SH-SY5Y (cell line): ENCODE results near the gene AGMAT.

ENCODE experiments used
- GATA2 ChIP-seq: IDR thresholded peaks from 2 replicates; pipeline ENCODE4 v1.6.1; 2011; ENCODE audit warnings: mild to moderate bottlenecking, low read depth, low read length
- GATA3 ChIP-seq: IDR thresholded peaks from 2 replicates; pipeline ENCODE4 v1.6.1; 2011; ENCODE audit warnings: low read depth, mild to moderate bottlenecking, low read length, moderate library complexity

The AGMAT gene, protein sequence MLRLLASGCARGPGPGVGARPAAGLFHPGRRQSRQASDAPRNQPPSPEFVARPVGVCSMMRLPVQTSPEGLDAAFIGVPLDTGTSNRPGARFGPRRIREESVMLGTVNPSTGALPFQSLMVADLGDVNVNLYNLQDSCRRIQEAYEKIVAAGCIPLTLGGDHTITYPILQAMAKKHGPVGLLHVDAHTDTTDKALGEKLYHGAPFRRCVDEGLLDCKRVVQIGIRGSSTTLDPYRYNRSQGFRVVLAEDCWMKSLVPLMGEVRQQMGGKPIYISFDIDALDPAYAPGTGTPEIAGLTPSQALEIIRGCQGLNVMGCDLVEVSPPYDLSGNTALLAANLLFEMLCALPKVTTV

DNA sequence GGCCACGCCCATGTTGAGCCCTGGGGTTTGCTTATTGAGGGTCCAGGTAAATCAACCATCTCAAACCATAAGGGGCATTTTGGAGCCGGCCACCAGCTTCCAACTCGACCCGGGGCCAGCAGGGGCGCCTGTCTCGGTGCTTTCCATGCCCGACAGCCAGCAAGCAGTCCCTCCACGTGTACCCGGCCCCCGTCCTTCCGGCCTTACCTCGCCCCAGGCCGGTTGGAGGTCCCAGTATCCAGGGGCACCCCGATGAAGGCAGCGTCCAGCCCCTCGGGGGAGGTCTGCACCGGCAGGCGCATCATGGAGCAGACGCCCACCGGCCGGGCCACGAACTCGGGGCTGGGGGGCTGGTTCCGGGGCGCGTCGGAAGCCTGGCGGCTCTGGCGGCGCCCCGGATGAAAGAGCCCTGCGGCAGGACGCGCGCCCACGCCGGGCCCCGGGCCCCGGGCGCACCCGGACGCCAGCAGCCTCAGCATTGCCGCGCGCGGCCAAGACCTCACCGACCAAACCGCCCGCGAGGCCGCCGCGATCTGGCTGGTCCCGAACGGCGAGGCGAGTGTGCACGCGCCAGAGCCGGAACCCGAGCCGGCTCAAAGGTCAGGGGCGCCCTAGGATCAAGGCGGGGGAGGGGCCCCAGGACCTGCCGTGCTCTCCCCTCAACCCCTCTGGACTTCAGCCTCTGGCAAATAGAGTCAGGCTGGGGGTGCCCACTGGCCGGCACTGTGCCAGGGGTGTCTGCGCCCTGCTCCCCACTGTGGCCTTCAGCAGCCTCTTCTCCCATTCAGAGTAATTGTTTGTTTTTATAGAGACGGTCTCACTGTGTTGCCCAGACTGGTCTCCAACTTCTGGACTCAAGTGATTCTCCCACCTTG is at the start of gene AGMAT:
Gene AGMAT (minus strand): TSS at position 563 of the 875 bp plus-strand sequence. CDS start 84 bp downstream, at position 479.
- TF ChIP-seq GATA2, result no peak
- TF ChIP-seq GATA3, result no peak

DNA sequence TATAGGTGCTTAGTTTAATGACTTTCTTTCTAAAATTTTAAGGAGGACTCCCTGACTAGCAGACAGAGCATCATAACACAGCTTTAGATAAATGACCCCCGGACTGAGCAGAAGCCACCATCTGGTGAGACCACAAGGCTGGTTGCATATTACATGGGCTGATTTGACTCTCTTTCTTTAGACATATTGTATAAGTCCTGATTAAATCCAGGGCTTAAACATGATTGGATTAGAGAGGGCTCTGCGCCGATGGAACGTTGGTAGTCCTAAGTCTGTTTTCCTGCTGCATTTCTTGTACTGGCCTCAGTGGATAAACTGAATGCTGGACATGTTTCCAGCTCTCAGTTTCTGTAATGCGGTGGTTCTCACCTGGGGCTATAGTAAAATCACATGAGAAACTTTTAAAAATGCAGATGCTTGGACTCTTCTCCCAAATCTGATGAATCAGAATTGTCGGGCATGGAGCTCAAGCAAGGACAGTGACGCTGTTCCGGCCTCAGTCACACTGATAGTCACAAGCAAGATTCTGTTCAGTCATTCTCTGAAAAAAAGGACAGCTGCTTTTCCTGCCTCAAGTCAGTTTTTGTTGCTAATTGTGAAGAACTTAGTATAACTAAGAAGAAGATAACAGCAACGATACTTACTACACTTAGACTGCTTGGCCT is 49.0 kb upstream of the AGMAT start:
- no peak for TF ChIP-seq GATA2

DNA sequence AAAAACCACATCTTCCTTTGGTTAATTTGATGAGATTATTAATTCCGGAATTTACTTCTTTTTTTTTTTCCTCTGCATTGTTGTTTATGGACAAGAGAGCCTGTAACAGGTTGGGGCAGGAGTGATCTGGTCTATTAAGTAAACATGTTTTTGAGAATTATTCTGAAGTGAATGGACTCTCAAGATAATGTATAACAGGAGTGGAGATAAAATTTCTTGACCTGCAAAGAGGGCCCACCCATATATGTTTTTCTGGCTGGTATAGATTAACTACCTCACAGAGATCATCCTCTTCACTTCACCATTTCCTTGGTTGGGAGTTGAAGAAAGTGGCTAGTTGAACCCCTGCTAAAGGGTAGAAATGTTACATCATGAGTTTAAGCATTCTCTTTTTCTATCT is 43.2 kb upstream of the AGMAT start:
- TF ChIP-seq GATA2 (no peak), GATA3 (no peak)

DNA sequence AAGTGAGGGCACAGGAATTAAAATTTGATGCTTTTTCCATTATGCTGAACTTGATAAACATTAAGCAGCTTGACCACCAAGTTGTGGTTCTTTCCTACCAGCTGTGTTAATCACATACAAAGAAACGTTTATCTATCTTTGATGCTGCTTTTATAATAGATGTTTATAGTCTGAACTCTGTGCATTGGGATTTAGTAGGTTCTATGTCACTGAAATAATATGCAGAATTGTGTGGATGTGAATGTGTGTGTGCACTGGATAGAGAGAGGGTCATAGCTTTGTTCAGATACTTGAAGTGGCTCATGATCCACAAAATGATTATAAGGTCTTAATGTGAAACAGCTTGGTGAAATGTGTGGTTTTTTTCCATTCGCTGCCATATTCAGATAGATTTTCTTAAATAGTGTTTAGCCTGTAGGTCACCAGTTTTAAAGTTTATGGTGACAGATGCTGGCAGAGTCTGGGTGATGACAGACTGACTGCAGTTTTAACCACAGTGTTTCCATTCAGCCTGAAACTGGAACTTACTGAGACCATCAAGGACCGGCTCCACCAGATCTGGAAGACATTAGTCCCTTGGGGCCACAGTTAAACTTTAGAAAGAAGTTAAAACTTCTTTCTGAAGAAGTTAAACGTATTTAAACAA is 42.6 kb upstream of the AGMAT start:
- TF ChIP-seq GATA3 (no peak), GATA2 (no peak)

DNA sequence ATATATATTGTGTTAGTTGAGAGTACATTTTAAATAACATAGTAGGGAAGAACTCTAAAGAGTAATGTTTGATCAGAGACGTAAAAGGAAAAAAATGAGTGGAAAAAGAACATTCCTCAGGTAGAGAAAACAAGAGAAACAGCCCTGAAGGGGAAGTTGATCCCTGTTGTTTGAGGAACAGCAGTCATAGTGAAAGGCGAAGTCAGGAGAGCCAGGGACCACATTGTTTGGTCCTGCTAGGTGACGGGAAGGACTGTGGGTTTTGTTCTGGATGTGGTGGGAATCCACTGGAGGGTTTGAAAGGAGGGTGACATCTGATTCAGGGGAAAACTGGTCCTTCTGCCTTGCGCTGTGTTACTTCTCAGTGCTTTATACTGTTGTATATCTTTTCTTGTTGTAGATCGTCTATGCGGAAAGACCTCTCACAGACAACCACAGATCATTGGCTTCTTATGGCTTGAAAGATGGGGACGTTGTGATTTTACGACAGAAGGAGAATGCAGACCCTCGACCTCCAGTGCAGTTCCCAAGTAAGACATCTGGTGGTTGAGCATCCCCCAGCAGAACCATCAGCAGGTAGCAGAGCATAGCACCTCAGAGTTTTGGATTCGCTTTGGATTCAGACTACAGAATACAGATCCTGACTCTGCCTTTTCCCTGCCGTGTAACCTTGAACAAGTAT is 41.6 kb upstream of the AGMAT start:
- TF ChIP-seq GATA3 (no peak), GATA2 (no peak)

DNA sequence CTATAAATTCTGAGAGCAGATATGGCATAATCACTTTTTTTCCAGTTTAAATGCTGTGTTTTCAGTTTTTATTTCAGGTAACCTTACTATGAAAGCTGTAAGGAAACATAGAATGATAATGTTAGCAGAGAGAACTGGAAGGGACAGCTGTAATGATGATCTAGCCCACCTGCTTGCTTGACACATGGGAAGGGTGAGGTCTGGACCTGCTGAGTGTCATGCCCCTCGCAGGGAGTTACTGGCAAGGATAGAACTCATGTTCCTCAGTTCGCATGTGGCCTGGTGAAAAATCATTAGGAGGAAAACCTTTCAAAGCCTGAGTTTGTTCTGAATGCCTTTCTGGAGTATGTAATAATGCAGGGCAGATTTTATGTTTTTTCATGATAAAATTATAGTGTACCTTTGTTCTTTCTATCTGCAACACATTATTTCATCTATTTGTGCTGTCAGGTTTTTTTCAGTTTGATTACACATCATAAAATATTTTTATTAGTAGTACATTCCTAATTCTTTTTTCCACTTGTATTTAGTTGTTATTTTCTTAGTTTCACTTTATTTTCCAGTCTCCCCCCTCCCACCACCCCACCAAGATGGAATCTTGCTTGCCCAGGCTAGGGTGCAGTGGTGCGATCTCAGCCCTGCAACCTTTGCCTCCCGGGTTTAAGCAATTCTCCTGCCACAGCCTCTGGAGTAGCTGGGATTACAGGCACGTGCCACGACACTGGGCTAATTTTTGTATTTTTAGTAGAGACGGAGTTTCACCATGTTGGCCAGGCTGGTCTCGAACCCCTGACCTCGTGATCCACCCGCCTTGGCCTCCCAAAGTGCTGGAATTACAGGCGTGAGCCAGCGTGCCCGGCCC is 40.4 kb upstream of the AGMAT start:
- TF ChIP-seq GATA3, result no peak
- no peak for TF ChIP-seq GATA2

DNA sequence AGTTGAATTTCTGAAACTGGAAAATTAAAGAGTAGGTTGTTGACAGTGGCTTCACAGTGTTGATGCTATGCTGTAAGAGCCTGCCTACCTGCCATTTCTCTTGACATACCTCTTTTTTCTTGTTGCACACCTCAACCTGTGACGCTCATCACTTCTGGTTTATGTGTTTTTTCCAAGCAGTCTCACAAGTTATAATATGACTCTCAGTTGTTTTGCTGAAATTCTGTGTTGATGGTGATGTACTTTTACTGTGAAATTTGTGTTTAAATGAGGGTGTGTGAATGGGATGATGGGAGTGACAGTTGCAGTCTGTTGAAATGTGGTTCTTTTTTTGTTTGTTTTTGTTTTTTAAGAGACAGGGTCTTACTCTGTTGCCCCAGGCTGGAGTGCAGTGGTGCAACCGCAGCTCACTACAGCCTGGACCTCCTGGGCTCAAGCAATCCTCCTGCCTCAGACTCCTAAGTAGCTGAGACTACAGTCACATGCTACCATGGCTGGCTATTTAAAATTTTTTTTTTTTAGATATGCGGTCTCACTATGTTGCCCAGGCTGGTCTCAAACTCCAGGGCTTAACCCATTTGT is 39.4 kb upstream of the AGMAT start:
- TF ChIP-seq GATA3 (no peak), GATA2 (no peak)

DNA sequence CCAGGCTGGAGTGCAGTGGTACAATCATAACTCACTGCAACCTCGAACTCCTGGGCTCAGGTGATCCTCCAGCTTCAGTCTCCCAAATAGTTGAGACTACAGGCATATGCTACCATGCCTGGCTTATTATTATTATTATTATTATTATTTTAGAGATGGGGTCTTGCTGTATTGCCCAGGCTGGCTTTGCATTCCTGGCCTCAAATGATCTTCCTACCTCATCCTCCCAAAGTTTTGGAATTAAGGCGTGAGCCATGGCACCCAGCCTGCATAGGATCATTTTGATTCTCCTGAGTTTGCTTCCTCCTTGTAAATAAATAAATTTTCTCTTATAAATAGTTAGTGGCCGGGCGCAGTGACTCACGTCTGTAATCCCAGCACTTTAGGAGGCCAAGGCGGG is 38.6 kb upstream of the AGMAT start:
- TF ChIP-seq GATA2 (no peak), GATA3 (no peak)

DNA sequence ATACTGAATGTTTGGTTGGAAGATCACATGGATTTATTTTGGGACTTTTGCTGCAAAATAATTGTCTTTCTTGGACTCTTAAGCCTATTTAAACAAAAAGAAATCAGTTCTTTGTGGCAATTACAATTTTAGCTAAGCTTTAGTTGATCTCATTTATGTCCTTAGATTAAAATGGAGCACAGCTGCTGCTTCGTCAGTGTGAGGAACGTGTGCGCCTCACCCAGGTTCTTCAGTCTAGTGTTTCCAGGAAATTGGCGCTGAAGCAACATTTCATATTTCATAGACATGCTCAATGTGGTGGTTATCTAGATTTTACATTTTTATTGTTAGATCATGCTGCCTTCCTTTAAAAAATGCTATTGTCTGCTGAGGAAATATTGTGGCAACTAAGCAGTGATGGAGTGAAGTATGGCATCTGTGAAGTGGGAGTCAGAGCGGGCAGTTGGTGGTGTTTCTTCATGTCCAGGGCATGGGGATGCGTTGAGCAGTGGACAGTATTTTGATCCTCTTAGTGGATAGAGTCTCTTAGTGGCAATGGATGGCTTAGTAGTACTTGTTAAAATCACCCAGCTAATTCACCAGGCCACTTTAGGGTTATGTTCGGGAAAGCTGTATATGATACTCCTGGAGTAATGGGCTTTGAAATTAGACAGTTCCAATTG is 38.0 kb upstream of the AGMAT start:
- TF ChIP-seq GATA2 (no peak), GATA3 (no peak)

DNA sequence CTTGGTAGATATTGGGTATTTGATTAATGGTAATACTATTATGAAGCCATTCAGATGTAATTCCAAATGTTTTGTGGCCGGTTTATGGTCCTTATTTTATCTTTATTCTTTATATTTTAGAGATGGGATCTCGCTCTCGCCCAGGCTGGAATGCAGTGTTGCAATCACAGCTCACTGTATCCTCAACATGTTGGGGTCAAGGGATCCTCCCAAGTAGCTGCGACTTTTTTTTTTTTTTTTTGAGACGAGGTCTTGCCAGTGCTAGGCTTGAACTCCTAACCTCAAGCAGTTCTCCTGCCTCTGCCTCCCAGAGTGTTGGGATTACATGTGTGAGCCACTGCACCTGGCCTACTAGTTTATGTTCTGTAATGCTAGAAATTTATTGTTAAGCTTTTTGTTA is 37.1 kb upstream of the AGMAT start:
- TF ChIP-seq GATA3 (no peak), GATA2 (no peak)

DNA sequence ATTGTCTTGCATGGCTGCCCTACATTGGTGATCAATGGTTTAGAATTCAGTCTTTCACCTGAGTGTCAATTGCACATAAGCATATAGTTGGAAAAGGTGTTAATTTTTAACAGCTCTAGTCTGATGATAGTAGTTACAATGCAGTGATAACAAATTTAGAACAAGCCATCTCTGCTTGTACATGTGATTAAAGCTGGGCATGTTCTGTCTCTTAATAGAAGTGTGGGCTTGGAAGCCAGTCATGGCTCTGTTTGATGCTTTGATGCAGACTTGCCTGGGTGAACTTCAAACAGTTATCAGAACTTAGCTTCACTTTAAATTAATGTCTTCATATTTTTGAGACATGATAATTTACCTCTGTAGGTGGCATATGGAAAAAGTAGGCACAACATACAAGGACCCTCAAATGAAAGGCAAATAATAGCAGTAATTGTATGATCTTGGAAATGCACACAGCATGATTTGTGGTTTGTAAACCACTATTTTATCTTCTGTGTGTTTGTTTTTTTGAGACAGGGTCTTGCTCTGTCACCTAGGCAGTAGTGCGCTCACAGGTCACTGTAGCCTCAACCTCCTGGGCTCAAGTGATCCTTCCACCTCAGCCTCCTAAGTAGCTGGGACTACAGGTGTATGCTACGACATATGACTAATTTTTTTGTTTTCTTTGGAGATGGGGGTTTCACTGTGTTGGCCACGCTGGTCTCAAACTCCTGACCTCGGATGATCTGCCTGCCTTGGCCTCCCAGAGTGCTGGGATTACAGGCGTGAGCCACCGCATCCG is 36.2 kb upstream of the AGMAT start:
- TF ChIP-seq GATA2 (no peak), GATA3 (no peak)
